Neural progenitor cell (in vitro differentiated cells): ENCODE measurements around the gene KCNMA1. TPM values are rescaled to one million over a fixed set of nuclear protein-coding genes. Genes with fewer than 3 reads are reported as not detected.

ENCODE experiments used
- DNase-seq: peaks from one replicate; pipeline ENCODE4 v3.0.0-alpha.2; 2016; ENCODE audit warnings: low spot score
- H2AFZ ChIP-seq: fragments of 200-600 bp; sonication (generic); replicated peaks from 2 replicates; pipeline ENCODE4 v1.6.1; 2016; ENCODE audit warnings: antibody characterized with exemption
- H3F3A ChIP-seq: fragments of 200-600 bp; sonication (generic); 2 replicates; pipeline ENCODE4 v1.6.1; 2016; ENCODE audit warnings: antibody characterized with exemption, low read depth
- H3K27ac ChIP-seq: fragments of 200-600 bp; sonication (generic); 2 replicates; pipeline ENCODE4 v1.5.1; 2016; ENCODE audit warnings: mild to moderate bottlenecking
- H3K27me3 ChIP-seq: fragments of 200-600 bp; sonication (generic); 2 replicates; pipeline ENCODE4 v1.6.1; 2016; ENCODE audit warnings: mild to moderate bottlenecking, moderate library complexity
- H3K36me3 ChIP-seq: fragments of 200-600 bp; sonication (generic); 2 replicates; pipeline ENCODE4 v1.5.1; 2016
- H3K4me1 ChIP-seq: fragments of 200-600 bp; sonication (generic); 2 replicates; pipeline ENCODE4 v1.6.1; 2016; ENCODE audit warnings: mixed run types
- H3K4me2 ChIP-seq: fragments of 200-600 bp; sonication (generic); 2 replicates; pipeline ENCODE4 v1.6.1; 2016
- H3K4me3 ChIP-seq: fragments of 200-600 bp; sonication (generic); 2 replicates; pipeline ENCODE4 v1.5.1; 2016
- H3K79me2 ChIP-seq: fragments of 200-600 bp; sonication (generic); 2 replicates; pipeline ENCODE4 v1.6.1; 2016; ENCODE audit warnings: low read depth
- H3K9ac ChIP-seq: fragments of 200-600 bp; sonication (generic); 2 replicates; pipeline ENCODE4 v1.6.1; 2016
- H3K9me3 ChIP-seq: fragments of 200-600 bp; sonication (generic); 2 replicates; pipeline ENCODE4 v1.5.1; 2016; ENCODE audit warnings: low read depth
- H4K20me1 ChIP-seq: fragments of 200-600 bp; sonication (generic); 2 replicates; pipeline ENCODE4 v1.6.1; 2016; ENCODE audit warnings: low read depth
- H3K27ac Mint-ChIP-seq: 3 replicates; pipeline ENCODE4 v1.8.0; 2021; ENCODE audit warnings: mixed read lengths
- H3K27me3 Mint-ChIP-seq: 2 replicates; pipeline ENCODE4 v1.8.0; 2022; ENCODE audit warnings: low read depth, mild to moderate bottlenecking, inconsistent platforms, moderate library complexity, mixed read lengths; ENCODE audit not compliant: insufficient read depth
- H3K36me3 Mint-ChIP-seq: 3 replicates; pipeline ENCODE4 v1.8.0; 2021; ENCODE audit warnings: mixed read lengths
- H3K4me1 Mint-ChIP-seq: 3 replicates; pipeline ENCODE4 v1.8.0; 2021; ENCODE audit warnings: mixed read lengths
- H3K4me3 Mint-ChIP-seq: 3 replicates; pipeline ENCODE4 v1.8.0; 2021; ENCODE audit warnings: mild to moderate bottlenecking, moderate library complexity, mixed read lengths
- H3K9me3 Mint-ChIP-seq: 3 replicates; pipeline ENCODE4 v1.8.0; 2020; ENCODE audit warnings: mixed read lengths
- EZH2 ChIP-seq: fragments of 200-600 bp; sonication (generic); IDR thresholded peaks from 2 replicates; pipeline ENCODE4 v1.6.1; 2017; ENCODE audit warnings: antibody characterized with exemption, mild to moderate bottlenecking, moderate library complexity
- EZH2phosphoT487 ChIP-seq: fragments of 200-600 bp; sonication (generic); IDR thresholded peaks from 2 replicates; pipeline ENCODE4 v1.6.1; 2017; ENCODE audit warnings: antibody characterized with exemption
- total RNA-seq: library from RNA; depleted of rRNA; stranded (reverse); fragments of >200 nt; gene quantifications from 2 replicates; pipeline ENCODE4 v1.2.3, GENCODE V29; 2015; ENCODE audit warnings: low replicate concordance
- TF ChIP-seq, protein P1 (sequence below): fragments of 200-600 bp; sonication (generic); IDR thresholded peaks from 2 replicates; pipeline ENCODE4 v1.5.1; 2017; ENCODE audit warnings: antibody characterized with exemption, mild to moderate bottlenecking

Gene KCNMA1
- total RNA-seq, 1 donor from 2014 or later: 2.4 TPM

DNA sequence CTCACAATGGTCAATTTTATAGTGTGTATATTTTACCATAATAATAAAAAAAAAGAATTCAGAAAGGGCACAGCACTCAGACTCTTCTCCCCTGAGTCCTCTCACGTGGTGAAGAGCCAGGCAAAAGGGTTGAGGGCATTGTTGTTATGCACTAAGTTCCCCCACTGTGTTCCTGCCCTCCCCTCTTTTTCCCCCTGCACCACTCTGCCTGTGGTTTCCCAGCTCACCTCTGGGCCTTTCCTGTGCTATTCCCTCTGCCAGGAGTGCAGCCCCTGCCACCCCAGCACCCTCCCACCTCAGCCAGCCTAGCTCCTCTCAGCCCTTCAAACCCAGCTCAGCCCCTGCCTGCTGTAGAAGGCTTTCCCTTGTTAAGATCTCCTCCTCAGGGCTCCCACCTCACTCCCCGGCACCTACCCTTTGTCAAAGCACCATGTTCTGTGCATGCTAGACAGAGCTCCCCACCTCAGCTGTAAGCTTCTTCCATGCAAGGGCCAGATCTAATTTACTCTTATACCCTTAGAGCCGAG is 108.5 kb downstream of the KCNMA1 start:
- Histone ChIP-seq H3K9ac (no peak overlapping the region), H3F3A (no peaks in the 10 kb centered on the region), H3K36me3 (no peaks in the 10 kb centered on the region), H3K79me2 (no peaks in the 10 kb centered on the region), H4K20me1 (no peaks in the 10 kb centered on the region), H3K4me1 (peaks cover 7% of the 10 kb centered on the region), H3K9me3 (no peaks in the 10 kb centered on the region), H3K27me3 (no peaks in the 10 kb centered on the region), H3K27ac (no peak overlapping the region), H3K4me2 (no peak overlapping the region), H2AFZ (peak overlapping the region; percentile 2), H3K4me3 (no peak overlapping the region)
- Mint-ChIP-seq H3K9me3 (no peaks in the 10 kb centered on the region), H3K36me3 (no peaks in the 10 kb centered on the region), H3K4me3 (no peak overlapping the region), H3K4me1 (peaks cover 56% of the 10 kb centered on the region), H3K27ac (peak overlapping the region; percentile 8), H3K27me3 (peaks cover 2% of the 10 kb centered on the region)
- DNase-seq: no peak
- TF ChIP-seq, protein P1, sequence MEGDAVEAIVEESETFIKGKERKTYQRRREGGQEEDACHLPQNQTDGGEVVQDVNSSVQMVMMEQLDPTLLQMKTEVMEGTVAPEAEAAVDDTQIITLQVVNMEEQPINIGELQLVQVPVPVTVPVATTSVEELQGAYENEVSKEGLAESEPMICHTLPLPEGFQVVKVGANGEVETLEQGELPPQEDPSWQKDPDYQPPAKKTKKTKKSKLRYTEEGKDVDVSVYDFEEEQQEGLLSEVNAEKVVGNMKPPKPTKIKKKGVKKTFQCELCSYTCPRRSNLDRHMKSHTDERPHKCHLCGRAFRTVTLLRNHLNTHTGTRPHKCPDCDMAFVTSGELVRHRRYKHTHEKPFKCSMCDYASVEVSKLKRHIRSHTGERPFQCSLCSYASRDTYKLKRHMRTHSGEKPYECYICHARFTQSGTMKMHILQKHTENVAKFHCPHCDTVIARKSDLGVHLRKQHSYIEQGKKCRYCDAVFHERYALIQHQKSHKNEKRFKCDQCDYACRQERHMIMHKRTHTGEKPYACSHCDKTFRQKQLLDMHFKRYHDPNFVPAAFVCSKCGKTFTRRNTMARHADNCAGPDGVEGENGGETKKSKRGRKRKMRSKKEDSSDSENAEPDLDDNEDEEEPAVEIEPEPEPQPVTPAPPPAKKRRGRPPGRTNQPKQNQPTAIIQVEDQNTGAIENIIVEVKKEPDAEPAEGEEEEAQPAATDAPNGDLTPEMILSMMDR: no peak
- TF ChIP-seq EZH2phosphoT487: no peak
- TF ChIP-seq EZH2: no peak

DNA sequence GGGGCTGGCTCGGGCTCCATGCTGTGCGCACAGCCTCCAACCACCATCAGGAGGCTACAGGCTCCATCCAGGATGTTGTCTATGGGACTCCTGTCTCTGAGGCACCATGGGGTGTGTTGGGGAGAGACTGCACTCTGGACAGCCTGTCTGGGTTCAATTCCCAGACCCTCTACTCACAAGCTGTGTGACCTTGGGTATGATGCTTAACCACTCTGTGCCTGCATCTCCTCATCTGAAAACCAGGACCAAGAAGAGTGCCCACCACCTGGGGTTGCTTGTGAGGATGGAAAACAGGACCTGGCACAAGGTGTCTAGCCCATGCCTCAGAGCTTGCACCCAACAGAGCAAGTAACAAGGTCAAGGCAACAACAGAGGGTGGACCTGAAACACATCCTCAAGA is 109.8 kb downstream of the KCNMA1 start:
- Histone ChIP-seq H2AFZ (no peak overlapping the region), H3K4me2 (no peak overlapping the region), H4K20me1 (no peaks in the 10 kb centered on the region), H3F3A (no peaks in the 10 kb centered on the region), H3K79me2 (no peaks in the 10 kb centered on the region), H3K27ac (no peak overlapping the region), H3K9me3 (no peaks in the 10 kb centered on the region), H3K4me1 (no peaks in the 10 kb centered on the region), H3K27me3 (no peaks in the 10 kb centered on the region), H3K36me3 (no peaks in the 10 kb centered on the region), H3K4me3 (no peak overlapping the region), H3K9ac (no peak overlapping the region)
- no peaks in the 10 kb centered on the region for H3K36me3 Mint-ChIP-seq
- peaks cover 51% of the 10 kb centered on the region for H3K4me1 Mint-ChIP-seq
- no peak overlapping the region for H3K4me3 Mint-ChIP-seq
- peaks cover 2% of the 10 kb centered on the region for H3K27me3 Mint-ChIP-seq
- DNase-seq: no peak
- TF ChIP-seq, protein P1: no peak
- TF ChIP-seq EZH2phosphoT487 (no peak), EZH2 (no peak)
- H3K9me3 Mint-ChIP-seq: no peaks in the 10 kb centered on the region
- no peak overlapping the region for H3K27ac Mint-ChIP-seq

DNA sequence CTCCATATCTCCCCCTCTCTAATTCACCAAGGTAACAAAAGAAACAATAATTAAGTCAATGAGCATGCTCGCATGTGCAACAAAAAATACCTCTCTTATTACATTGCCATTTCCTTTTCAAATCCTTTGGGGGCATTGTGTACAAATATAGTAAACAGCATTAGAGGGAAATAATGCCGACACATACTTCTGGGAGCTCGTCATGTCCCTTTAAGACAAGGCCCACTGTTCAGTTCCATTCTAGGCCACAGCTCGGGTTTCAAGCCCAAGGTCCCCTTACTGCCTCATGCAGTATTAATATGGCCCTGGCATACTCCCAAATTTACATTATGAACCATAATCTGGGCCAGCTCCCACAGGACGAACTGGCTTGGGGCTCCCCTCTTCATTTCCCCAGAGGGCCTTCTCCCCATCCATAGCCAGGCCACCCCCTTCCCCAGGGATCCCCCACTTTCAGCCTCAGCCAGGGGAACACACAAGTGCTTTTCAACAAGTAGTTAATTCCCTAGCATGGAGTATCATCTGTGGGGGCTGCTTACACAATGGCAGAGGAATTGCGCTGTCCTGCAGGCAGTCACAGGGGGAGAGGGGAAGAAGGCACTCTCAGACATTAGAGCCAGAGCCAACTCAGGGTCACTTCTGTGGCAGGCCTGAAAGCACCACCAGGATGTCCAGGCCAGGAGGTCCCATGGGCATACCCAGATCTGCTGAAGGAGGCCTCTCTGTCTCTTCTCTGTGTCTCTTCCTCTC is 110.6 kb downstream of the KCNMA1 start:
- Histone ChIP-seq H3K9ac (no peak overlapping the region), H3K27me3 (no peaks in the 10 kb centered on the region), H3K79me2 (no peaks in the 10 kb centered on the region), H3K27ac (no peak overlapping the region), H3K4me3 (no peak overlapping the region), H3K36me3 (no peaks in the 10 kb centered on the region), H3K9me3 (no peaks in the 10 kb centered on the region), H4K20me1 (no peaks in the 10 kb centered on the region), H2AFZ (no peak overlapping the region), H3F3A (no peaks in the 10 kb centered on the region), H3K4me1 (peaks cover 4% of the 10 kb centered on the region), H3K4me2 (no peak overlapping the region)
- Mint-ChIP-seq H3K36me3 (no peaks in the 10 kb centered on the region), H3K27me3 (peaks cover 2% of the 10 kb centered on the region), H3K4me3 (no peak overlapping the region), H3K4me1 (peaks cover 57% of the 10 kb centered on the region), H3K9me3 (no peaks in the 10 kb centered on the region), H3K27ac (no peak overlapping the region)
- DNase-seq: peak; percentile 18
- TF ChIP-seq EZH2: no peak
- TF ChIP-seq EZH2phosphoT487: no peak
- TF ChIP-seq, protein P1: no peak
